Karpas-422 (cell line): ENCODE results near the gene LIMD2. TPM values are rescaled to one million over a fixed set of nuclear protein-coding genes. Genes with fewer than 3 reads are reported as not detected.
"Not testable (repeated sequence)": the region's sequence is repeated elsewhere in the genome, so short reads cannot be mapped to it uniquely, and the experiment has no call there.

Experiments
- DNase-seq: peaks from one replicate; pipeline ENCODE4 v3.0.0-alpha.2; 2015
- H2AFZ ChIP-seq: fragments of 200-600 bp; sonication (generic); 2 replicates; pipeline ENCODE4 v1.6.1; 2014; ENCODE audit warnings: antibody characterized with exemption, low read length, mixed read lengths
- H3K27ac ChIP-seq: fragments of 200-600 bp; sonication (generic); 2 replicates; pipeline ENCODE4 v1.5.1; 2014; ENCODE audit warnings: mild to moderate bottlenecking, low read length, moderate library complexity
- H3K27me3 ChIP-seq: fragments of 200-600 bp; sonication (generic); 2 replicates; pipeline ENCODE4 v1.6.1; 2014; ENCODE audit warnings: low read length, mixed read lengths
- H3K36me3 ChIP-seq: fragments of 200-600 bp; sonication (generic); 2 replicates; pipeline ENCODE4 v1.6.1; 2014; ENCODE audit warnings: low read length, mixed read lengths; ENCODE audit not compliant: insufficient read depth
- H3K4me1 ChIP-seq: fragments of 200-600 bp; sonication (generic); 2 replicates; pipeline ENCODE4 v1.6.1; 2014; ENCODE audit warnings: mild to moderate bottlenecking, low read length, mixed read lengths
- H3K4me2 ChIP-seq: fragments of 200-600 bp; sonication (generic); 2 replicates; pipeline ENCODE4 v1.6.1; 2014; ENCODE audit warnings: low read length, low read depth, mild to moderate bottlenecking; ENCODE audit not compliant: poor library complexity, severe bottlenecking
- H3K4me3 ChIP-seq: fragments of 200-600 bp; sonication (generic); 2 replicates; pipeline ENCODE4 v1.5.1; 2014; ENCODE audit warnings: mild to moderate bottlenecking, antibody characterized with exemption, low read length, mixed read lengths
- H3K79me2 ChIP-seq: fragments of 200-600 bp; sonication (generic); 2 replicates; pipeline ENCODE4 v1.6.1; 2014; ENCODE audit warnings: mild to moderate bottlenecking, low read length, mixed read lengths
- H3K9ac ChIP-seq: fragments of 200-600 bp; sonication (generic); 2 replicates; pipeline ENCODE4 v1.6.0; 2014; ENCODE audit warnings: low read length
- H3K9me2 ChIP-seq: fragments of 200-600 bp; sonication (generic), shearing (Covaris generic); replicated peaks from 2 replicates; pipeline ENCODE4 v1.6.0; 2014; ENCODE audit warnings: mild to moderate bottlenecking, low read length, moderate library complexity; ENCODE audit not compliant: insufficient read depth
- H3K9me3 ChIP-seq: fragments of 300-700, 200-600 bp; sonication (generic); 2 replicates; pipeline ENCODE4 v1.6.1; 2014; ENCODE audit warnings: low read length, mixed read lengths
- H4K20me1 ChIP-seq: fragments of 200-600 bp; sonication (generic); 2 replicates; pipeline ENCODE4 v1.6.1; 2014; ENCODE audit warnings: mild to moderate bottlenecking, antibody characterized with exemption, low read length, low read depth; ENCODE audit not compliant: insufficient read depth
- total RNA-seq: library from RNA; depleted of rRNA; stranded (reverse); fragments of >200 nt; shearing (Covaris generic); gene quantifications from 2 replicates; pipeline ENCODE4 v1.2.3, GENCODE V29; 2014; ENCODE audit warnings: low replicate concordance; rRNA removed

The LIMD2 gene
- total RNA-seq, result 200 and 538 TPM in 2 replicates

DNA sequence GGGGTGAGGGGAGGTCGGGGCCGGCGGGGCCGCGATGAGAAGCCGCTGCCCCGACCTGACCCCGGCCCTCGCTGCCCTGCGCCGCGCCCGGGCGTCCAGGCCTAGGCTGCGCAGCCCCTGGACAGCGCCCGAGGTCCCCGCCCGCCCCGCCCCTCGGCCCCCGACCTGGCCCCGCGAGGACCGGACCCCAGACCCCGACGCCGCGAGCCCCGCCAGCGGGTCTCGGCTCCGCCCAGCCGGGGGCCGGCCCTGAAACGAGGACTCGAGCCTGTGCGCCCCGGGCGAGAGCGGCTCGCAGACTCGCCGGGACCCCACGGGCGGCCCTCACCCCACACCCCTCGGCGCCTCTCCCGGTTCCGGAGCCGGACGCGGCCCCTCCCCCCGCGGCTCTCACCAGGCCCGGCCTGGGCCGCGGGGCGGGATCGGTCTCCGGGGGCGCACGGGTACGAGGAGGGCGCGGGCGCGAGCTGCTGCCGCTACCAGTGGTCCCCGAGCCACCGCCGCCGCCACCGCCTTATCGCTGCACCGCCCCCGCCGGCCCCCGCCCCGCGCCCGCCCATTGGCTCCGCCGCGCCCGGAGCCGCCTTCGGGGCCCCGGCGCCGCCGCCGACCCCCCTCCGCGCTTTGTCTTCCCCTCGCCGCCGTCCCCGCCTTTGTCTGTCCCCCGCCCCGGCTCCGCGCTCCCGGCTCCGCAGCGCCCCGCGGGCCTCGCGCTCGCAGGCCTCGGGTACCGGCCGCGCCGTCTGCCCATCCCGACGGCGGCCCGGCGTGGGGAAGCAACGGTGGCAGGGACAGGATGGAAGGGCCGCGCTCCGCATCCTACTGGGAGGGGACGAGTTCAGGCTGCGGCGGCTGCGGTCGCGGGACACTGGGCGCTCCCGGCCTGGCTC lies at the start of gene LIMD2:
Gene LIMD2 (minus strand): TSS at position 488 of the 890 bp plus-strand sequence. CDS start 827 bp downstream, outside the sequence.
- peaks cover 27% of the 10 kb centered on the region for H3K36me3 ChIP-seq
- H3K27me3 ChIP-seq, result no peaks in the 10 kb centered on the region
- peak within 1 kb of the TSS; percentile 80 for H3K4me3 ChIP-seq
- H3K27ac ChIP-seq, result peak within 1 kb of the TSS; percentile 96
- peaks cover 44% of the 10 kb centered on the region for H3K79me2 ChIP-seq
- peak within 1 kb of the TSS; percentile 96 for H3K4me2 ChIP-seq
- H3K9ac ChIP-seq, result peak within 1 kb of the TSS; percentile 82
- H3K9me2 ChIP-seq, result no peaks in the 10 kb centered on the region
- peaks cover 73% of the 10 kb centered on the region for H3K4me1 ChIP-seq
- H4K20me1 ChIP-seq, result no peaks in the 10 kb centered on the region
- no peak within 1 kb of the TSS for H2AFZ ChIP-seq
- H3K9me3 ChIP-seq, result no peaks in the 10 kb centered on the region
- DNase-seq, result peak; percentile 87

DNA sequence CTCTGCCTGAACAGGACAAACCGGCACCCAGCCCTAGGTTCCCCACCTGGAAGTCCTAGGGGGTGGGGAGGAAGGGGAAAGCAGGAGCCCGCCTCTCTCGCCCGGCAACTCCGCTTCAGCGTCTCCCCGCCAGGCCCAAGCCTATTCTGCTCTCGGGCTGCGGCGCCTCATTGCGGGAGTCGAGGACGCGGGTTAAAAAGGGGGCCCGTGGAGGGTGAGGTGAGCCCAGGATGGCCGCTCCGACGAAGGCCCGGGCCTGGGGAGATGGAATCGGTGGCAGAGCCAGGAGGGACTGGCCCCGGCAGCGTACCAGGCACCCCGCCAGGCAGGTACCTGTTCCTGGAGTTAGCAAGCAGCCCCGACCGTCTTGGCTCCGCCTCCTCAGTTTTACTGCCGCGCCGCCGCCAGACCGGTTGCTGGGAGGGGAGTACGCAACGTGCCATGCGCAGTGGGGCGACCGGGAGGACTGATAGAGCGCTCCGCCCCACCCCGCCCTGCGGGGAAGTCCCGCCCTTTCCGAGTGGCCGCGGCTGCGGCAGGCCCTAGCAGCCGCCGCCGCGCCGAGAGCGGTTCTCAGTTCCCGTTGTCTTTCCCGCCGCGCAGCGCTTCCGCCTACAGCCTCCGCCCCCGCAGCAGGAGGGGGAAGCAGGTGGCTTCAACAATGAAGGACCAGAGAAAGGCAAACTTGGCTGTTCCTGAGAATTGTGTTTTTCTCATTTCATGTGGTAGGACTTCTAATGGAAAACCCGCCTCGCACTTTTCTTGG lies 41.7 kb upstream of the LIMD2 start, which contains the start of gene STRADA:
Gene STRADA (minus strand): TSS at position 392 of the 766 bp plus-strand sequence. CDS start 13,430 bp downstream, outside the sequence.
- H4K20me1 ChIP-seq, result no peaks in the 10 kb centered on the region
- peak; percentile 99 for DNase-seq
- no peaks in the 10 kb centered on the region for H3K9me3 ChIP-seq
- peaks cover 27% of the 10 kb centered on the region for H3K79me2 ChIP-seq
- peak within 1 kb of the TSS; percentile 93 for H3K9ac ChIP-seq
- peak within 1 kb of the TSS; percentile 8; the same call in 1 of the 2 replicates for H2AFZ ChIP-seq
- H3K27me3 ChIP-seq, result no peaks in the 10 kb centered on the region
- H3K27ac ChIP-seq, result peak within 1 kb of the TSS; percentile 95
- H3K36me3 ChIP-seq, result peaks cover 19% of the 10 kb centered on the region
- no peaks in the 10 kb centered on the region for H3K9me2 ChIP-seq
- peak within 1 kb of the TSS; percentile 92 for H3K4me2 ChIP-seq
- peaks cover 38% of the 10 kb centered on the region for H3K4me1 ChIP-seq
- H3K4me3 ChIP-seq, result peak within 1 kb of the TSS; percentile 97

DNA sequence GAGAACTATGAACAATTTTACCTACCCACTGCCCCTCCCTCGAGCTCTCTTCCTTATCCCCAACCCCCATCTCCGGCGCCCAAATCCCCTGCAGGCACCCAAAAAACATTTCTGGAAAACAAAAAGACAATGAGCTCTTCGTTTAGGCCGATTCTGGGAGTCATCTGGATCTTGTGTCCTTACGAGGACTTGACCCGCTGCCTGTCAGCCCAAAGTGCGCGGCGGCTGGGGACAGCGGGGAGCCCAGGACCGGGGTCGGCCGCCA lies 41.1 kb upstream of the LIMD2 start:
- no peak for DNase-seq
- Histone ChIP-seq H3K9ac (peak overlapping the region; percentile 93), H4K20me1 (no peaks in the 10 kb centered on the region), H3K27me3 (no peaks in the 10 kb centered on the region), H2AFZ (no peak overlapping the region; the same call in 1 of the 2 replicates), H3K36me3 (peaks cover 16% of the 10 kb centered on the region), H3K4me3 (peak overlapping the region; percentile 97), H3K9me2 (no peaks in the 10 kb centered on the region), H3K79me2 (peaks cover 29% of the 10 kb centered on the region), H3K4me1 (peaks cover 38% of the 10 kb centered on the region), H3K4me2 (peak overlapping the region; percentile 92), H3K9me3 (no peaks in the 10 kb centered on the region), H3K27ac (peak overlapping the region; percentile 77)

DNA sequence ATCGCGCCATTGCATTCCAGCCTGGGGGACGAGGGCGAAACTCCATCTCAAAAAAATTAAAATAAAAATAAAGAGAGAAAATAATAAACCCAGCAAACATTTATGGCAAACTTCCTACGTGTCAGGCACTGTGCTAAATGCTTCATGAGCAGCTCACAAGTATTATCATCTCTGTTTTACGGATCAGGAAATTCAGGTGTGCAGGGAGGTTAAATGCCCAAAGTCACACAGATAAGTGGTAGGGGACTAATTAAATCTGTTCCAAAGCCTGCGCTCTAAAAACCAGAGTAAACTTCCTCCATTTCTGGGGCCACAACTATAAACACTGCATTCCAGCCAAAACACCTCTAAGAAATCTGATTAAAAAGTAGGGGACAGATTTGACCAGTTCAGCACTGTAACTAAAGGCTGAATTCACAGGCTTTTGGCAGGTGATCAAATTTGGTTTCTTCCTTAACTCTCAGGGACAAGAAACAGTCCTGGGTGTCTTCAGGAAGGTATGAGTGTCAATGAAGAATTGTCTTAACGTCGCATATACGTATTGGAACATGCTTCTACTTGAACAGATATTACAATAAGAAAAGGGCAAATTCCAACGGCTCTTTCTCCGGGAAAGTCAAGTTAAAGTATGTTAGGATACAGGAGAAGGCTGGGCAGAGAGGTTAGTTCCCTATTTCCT lies 40.7 kb upstream of the LIMD2 start:
- DNase-seq, result peak; percentile 45
- Histone ChIP-seq H3K9me2 (no peaks in the 10 kb centered on the region), H3K79me2 (peaks cover 33% of the 10 kb centered on the region), H3K27me3 (no peaks in the 10 kb centered on the region), H4K20me1 (no peaks in the 10 kb centered on the region), H3K4me3 (peak overlapping the region; percentile 97), H3K27ac (peak overlapping the region; percentile 77), H2AFZ (no peak overlapping the region; the same call in 1 of the 2 replicates), H3K4me2 (peak overlapping the region; percentile 92), H3K9ac (peak overlapping the region; percentile 93), H3K9me3 (no peaks in the 10 kb centered on the region), H3K36me3 (peaks cover 11% of the 10 kb centered on the region; the same call in 1 of the 2 replicates), H3K4me1 (peaks cover 33% of the 10 kb centered on the region)

DNA sequence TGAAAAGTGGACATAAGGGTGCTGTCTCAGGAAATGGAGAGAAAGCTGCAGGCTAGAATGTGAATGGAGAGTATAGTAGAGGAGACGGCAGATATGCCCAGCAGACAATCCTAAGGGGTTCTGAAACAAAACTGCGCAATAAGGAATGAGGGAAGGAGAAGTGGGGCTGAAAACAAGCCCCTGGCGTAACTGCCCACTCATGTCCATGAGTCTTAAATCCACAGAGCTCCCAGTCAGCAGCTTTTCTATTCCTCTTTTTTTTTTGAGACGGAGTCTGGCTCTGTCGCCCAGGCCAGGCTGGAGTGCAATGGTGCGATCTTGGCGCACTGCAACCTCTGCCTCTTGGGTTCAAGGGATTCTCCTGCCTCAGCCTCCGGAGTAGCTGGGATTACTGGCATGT lies 35.8 kb upstream of the LIMD2 start:
- no peak for DNase-seq
- H3K9me2 ChIP-seq, result no peaks in the 10 kb centered on the region

DNA sequence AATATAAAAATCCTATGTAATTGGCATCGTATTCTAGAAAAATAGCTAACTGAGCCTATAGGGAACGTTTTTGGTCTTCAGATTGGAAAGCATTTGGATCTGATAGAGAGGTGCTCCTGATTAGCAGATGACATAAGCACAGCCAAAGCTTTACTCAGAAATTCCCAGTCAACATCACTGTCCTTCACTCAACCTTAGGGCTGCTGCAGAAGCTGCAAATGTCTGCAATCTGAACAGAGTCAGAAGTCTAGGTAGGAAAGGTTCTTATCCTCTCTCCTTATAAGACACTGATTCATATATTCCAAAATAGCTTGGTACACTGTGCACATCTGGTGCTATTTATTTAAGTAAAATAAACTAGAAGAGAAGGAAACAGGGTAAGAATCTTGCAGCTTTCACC lies 22.5 kb upstream of the LIMD2 start:
- Histone ChIP-seq H3K9me3 (no peaks in the 10 kb centered on the region), H3K9ac (no peak overlapping the region), H3K4me3 (no peak overlapping the region), H4K20me1 (no peaks in the 10 kb centered on the region), H3K4me1 (no peaks in the 10 kb centered on the region; the same call in 1 of the 2 replicates), H2AFZ (no peak overlapping the region), H3K27me3 (no peaks in the 10 kb centered on the region), H3K27ac (no peak overlapping the region), H3K36me3 (0 out of 2 replicates have a peak, but pooled peaks cover 7% of the 10 kb centered on the region), H3K79me2 (no peaks in the 10 kb centered on the region), H3K4me2 (no peak overlapping the region), H3K9me2 (no peaks in the 10 kb centered on the region)
- DNase-seq, result no peak

More for the DNA sequence above, 35.8 kb upstream of the LIMD2 start:
- Histone ChIP-seq H3K9me3 (no peaks in the 10 kb centered on the region), H3K9ac (no peak overlapping the region), H3K27ac (no peak overlapping the region), H4K20me1 (no peaks in the 10 kb centered on the region), H3K4me1 (peaks cover 10% of the 10 kb centered on the region), H3K36me3 (no peaks in the 10 kb centered on the region), H3K4me3 (no peak overlapping the region), H3K27me3 (no peaks in the 10 kb centered on the region), H2AFZ (no peak overlapping the region), H3K79me2 (peaks cover 34% of the 10 kb centered on the region), H3K4me2 (no peak overlapping the region)

DNA sequence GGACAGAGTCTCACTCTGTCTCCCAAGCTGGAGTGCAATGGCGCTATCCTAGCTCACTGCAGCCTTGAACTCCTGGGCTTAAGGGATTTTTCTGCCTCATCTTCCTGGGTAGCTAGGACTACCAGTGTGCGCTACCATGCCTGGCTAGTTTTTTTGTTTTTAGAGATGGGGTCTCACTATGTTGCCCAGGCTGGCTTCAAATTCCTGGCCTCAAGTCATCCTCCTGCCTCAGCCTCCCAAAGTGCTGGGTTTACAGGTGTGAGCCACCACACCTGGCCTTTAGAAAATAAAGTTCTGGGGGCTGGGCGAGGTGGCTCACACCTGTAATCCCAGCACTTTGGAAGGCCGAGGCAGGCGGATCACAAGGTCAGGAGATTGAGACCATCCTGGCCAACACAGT lies 20.3 kb upstream of the LIMD2 start:
- H3K79me2 ChIP-seq, H3K4me2 ChIP-seq, H3K27me3 ChIP-seq, H3K9ac ChIP-seq, H3K4me1 ChIP-seq, H3K9me2 ChIP-seq, H3K9me3 ChIP-seq, DNase-seq, H4K20me1 ChIP-seq, H3K4me3 ChIP-seq, H3K36me3 ChIP-seq, H3K27ac ChIP-seq, H2AFZ ChIP-seq: not testable (repeated sequence)
